HG02763 (cell line): ENCODE data around the gene XIRP2.

Experiments
- ATAC-seq: cut with Tn5 transposase; IDR thresholded peaks from one replicate; pipeline ENCODE4 v1.9.1; 2021; ENCODE audit warnings: mild to moderate bottlenecking, moderate library complexity; ENCODE audit not compliant: unreplicated experiment

The XIRP2 gene

DNA sequence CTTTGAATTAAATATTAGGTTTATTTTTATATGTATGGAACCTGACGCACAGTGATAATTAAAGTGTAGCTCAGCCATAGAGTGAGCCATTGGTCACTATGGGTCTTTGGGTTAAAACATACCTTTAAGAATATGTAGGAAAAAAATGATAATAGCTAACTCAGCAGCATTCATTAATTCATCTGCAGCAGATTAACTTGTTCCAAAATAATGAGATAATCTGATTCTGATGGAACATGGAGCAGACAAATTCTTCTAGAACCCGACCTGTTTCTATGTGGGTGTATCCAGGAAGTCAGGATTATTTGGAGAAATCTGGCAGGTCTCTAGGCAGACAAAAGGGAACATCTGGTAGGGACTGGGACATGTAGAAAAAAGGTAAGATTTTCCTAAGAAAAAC is at the start of gene XIRP2:
Gene XIRP2 (plus strand): TSS at position 301 of the 400 bp plus-strand sequence. CDS start 15,003 bp downstream, outside the sequence.
- no peak for ATAC-seq

DNA sequence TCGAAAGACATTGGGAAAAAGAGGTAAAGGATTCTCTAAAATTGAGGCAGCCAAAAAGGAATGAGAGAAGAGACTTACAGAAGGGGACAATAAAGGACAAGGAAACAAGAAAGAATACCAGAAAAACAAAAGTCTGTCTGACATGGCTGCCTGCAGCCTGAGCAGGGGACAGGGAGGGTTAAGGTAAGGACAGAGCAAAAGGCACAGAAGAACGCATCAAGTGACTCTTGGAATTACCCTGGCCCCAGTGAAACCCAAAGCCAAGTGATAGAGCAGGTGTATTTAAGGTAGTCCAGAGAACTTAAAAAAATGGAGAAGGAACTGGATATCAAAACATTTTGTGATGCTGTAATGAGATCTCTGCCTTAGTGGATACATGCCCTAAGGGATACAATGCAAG is 47.1 kb upstream of the XIRP2 start:
- no peak for ATAC-seq

- no peak for ATAC-seq
Measured at GRCh38 chr2:166841679-166842078, 46.6 kb upstream of the XIRP2 start.

DNA sequence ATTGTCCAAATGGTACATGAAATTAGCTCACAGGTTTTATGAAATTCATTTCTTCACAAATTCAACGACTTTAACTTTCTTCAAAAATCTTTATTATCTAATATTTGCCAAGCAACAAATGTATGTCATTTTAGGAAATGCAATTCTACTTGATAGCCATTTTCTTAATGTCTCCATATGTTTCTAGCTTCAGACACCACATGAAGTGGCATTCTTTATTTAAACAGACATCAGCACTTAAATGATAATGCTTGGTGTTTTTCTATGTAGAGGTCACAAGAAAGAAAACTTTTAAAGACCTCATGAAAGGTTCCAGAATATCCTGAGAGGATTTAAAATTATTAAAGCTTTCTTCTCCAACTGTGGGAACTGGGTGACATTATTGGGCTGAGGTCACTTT is 44.2 kb upstream of the XIRP2 start:
- ATAC-seq = no peak

GRCh38 chr2:166862468-166863132 is 25.7 kb upstream of the XIRP2 start:
- no peak for ATAC-seq

DNA sequence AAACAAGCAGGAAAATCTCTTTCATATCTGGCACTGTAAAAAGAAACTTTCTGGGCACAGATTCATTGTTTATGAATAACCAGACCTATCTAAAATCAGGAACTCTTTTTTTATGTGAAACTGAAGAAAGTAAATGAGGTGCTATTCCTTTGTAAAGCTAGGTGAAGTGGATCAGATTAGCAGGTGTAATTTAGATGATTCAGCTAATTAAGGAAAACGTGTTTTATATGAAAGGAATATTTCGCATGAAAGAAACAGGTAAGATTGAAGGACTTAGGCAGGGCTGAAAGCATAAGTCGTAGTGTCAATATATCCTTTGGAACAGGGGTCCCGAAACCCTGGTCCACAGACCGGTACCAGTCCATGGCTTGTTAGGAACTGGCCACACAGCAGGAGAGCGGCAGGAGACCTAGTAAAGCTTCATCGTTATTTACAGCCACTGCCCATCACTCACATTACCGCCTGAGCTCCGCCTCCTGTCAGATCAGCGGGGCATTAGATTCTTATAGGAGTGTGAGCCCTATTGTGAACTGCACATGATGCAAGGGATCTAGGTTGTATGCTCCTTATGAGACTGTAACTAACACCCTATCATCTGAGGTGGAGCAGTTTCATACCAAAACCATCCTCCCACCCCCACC is 20.3 kb upstream of the XIRP2 start:
- no peak for ATAC-seq

DNA sequence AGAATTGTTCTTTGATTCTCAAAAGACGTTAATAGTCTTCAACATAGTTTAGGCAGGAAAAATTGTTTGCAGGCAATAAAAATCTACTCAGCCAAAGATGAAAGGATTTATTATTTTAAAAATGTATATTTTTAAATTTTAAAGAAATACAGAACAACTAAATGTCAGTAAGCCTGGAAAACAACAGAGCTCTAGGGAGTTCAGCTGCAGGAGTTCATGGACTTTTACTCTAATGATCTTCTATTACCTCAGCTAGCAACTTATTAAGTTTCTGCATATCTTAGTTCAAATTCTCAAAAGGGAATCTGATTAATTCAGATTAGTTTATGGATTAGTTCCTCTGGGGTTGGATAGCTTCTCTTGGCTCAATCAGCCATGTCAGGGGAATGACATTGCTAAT is 17.9 kb upstream of the XIRP2 start:
- ATAC-seq = no peak

DNA sequence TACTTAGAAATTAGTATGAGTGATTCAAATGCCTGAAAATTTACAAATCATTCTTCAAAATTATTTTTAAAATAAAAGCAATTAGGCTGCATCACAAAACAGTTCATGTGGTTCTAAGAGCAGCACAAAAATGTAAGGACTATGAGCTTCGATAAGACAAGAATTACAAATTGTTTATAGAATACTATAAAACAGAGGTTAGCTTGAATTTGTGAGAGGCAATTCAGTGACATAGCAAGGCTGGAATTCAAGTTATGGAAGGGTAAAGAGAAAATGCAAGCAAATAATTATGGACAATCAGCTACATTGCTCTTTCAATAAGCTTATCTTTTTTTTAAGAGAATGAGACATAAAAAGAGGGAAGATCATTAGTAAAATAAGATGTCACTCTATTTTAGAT is 7.1 kb upstream of the XIRP2 start:
- ATAC-seq = no peak

GRCh38 chr2:166882851-166883250 is 5.4 kb upstream of the XIRP2 start:
- no peak for ATAC-seq

DNA sequence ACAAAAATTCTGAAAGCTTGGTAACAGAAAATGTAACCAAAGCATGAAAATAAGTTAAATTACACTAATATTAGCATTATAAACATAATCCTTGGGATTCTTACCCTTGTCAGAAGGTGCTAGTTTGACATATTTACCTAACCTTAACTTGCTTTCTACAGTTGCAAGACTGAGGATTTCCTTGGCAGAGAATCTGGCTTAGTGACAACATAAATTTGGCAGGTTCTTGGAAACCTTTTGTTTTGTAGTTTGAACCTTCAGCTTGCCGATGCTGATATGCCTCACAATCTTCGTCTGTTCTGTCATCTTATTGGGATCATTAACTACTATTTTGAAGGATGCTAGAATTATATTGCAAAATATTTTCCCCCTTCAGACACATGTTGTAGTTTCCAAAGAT is 3.4 kb downstream of the XIRP2 start:
- no peak for ATAC-seq

DNA sequence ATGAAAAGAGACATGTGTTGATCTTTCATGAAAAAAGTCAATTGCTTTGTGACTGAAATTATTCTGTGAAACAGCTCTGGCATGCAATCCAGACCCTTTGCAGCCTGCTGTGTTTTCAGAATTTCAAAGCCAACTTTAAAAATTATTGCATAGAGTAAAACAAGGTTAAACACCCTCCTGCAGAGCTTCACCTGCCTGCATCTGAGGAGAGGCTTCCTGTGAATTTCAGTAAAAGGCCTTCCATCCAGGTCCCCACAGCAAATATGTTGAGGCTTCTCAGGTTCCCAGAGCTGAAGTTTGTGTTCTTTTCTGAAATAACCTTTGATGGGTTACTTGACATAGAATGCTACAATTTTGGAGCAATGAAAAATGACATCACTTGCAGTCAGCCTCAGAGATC is 4.1 kb downstream of the XIRP2 start:
- ATAC-seq = no peak

DNA sequence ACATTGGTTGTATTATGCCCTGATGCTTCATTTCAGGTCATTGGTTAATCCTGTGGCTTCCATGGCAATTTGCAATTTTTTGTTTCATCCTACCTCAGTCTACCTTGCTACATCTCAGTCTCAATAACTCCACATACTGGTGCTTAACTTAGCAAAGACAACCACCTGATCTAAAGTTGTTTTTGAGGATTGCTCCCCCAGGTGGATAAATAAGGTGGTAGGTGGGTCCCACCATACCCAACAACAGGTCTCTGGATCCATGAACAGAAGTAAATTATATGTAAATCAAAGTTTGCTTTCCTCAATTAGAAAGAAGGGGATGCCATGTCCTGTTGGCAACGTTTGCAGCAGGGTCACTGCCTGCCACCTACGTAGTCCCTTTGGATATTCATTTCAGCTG is 7.0 kb downstream of the XIRP2 start:
- ATAC-seq = no peak

DNA sequence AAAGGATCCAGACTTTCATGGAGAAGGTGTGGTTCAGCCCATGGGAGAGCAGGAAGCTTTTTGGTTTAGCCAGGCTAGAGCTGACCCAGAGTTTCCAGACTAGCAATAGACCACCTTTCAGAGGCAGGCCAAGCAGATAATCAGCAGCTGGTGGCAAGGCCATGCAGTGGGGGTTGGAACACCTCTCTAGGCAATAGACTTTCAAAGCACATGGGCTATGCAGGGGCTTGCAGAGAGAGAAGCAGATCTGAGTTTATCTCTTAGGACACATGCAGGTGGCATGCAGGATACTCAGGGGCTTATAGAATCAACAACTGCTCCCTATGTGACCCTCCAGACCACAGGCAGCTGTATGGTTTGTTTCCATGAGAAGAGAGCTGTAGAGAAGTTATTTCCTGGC is 9.4 kb downstream of the XIRP2 start:
- no peak for ATAC-seq

DNA sequence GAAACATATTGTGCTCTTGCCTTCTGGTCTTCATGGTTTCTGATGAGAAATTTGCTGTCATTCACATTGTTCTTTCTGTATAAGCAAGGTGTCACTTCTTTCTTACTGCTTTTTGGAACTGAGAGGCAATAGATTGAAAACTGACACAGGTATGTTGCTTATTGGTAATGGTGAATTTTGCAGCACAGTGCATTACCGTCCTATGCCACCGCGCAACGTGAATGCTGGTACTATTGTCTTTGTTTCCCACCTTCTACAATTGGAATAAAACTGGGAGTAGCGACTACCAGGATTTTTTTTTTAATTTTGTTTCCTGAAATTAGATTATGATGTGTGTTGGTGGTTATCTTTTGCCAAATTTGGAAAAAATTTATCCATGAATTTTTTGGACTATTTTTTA is 11.4 kb downstream of the XIRP2 start:
- ATAC-seq = no peak

- ATAC-seq = no peak
Measured at GRCh38 chr2:166900700-166901099, 12.4 kb downstream of the XIRP2 start.

GRCh38 chr2:166901336-166901735 is 13.1 kb downstream of the XIRP2 start:
- ATAC-seq = no peak

DNA sequence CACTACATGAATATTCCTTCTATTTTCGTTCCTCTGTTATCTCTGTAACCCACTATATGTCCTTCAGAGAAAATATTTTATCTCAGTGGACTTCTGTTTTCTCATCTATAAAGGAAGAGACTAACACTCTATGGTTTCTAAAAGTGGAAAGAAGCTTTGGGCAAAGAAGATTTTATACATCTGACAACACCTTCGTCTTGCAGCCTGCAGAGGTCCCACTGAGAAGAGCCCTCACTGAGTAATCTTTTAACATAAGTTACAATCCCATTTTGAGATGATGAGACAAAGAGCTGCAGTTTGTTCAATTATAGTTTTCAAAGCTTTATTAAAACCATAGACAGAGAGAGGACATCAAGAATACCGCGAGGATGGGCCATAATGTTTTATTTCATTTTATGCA is 28.7 kb downstream of the XIRP2 start:
- ATAC-seq = no peak

DNA sequence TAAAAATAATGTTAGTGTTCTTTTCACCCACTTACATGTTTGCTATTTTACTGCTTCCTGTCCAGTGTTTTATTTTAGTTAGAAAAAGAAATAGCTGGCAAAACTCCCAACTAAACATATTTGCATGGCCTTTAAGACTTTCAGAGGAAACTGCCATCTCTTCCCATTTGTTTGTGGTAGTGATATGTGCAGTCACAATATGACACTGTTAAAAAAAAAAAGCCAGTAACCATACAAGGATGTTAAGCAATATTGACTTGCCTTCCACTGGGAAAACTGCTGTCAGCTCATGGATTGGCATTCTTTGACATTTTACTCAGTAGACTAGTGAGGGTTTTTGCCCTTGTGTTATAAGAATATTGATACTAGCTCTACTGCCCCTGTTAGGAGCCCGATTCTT is 29.1 kb downstream of the XIRP2 start:
- no peak for ATAC-seq

GRCh38 chr2:166921261-166921896 is 33.1 kb downstream of the XIRP2 start:
- no peak for ATAC-seq

DNA sequence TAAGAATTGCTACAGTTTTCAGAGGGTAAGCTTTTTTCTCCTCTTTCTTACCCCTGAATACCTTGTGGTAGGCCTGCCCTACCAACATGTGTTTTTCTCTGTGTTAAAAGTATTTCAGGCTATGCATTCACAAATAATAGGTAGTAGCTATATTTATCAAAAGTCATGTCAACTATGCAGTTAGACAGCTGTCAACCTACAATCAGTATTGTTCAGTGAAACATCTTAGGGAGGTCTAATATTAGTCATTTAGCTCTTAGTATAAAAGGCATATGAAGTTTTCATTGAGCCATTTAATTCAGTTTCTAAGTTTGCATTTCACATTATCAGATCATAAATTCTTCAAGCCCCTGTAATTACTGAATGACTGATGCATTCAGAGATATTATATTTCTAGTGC is 36.7 kb downstream of the XIRP2 start:
- ATAC-seq = no peak

DNA sequence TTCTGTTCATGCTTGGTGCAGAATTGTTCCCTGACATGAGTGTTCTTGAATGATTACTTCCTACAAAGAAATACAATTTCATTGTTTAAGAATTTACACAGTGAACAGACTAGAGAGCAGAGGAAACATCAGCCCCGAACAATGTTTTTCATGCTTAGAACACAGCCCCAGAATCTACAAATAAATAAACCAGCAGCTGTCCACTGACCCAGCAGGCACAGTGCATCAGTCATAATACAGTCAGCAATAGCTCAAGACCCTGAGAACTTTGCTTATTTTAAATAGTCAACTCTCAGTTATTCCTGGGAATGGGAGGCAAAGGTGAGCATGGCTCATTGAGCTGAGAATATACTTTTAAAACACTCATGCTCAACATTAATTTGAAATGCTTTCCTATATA is 38.4 kb downstream of the XIRP2 start:
- no peak for ATAC-seq

- ATAC-seq = no peak
Measured at GRCh38 chr2:166932032-166932431, 43.8 kb downstream of the XIRP2 start.
